SKM-1 treated with dmso at 0.1 percent for 144 hours (cell line): ENCODE data around the gene PSMB5.
A peak's percentile ranks its signal among the peaks of the same experiment; 100 is the strongest.
"Not testable (repeated sequence)": the region's sequence is repeated elsewhere in the genome, so short reads cannot be mapped to it uniquely, and the experiment has no call there.

Source experiments
- DNase-seq: peaks from one replicate; lab custom pipeline; 2025; ENCODE audit not compliant: unreplicated experiment; lab: John Stamatoyannopoulos, UW

The PSMB5 gene

DNA sequence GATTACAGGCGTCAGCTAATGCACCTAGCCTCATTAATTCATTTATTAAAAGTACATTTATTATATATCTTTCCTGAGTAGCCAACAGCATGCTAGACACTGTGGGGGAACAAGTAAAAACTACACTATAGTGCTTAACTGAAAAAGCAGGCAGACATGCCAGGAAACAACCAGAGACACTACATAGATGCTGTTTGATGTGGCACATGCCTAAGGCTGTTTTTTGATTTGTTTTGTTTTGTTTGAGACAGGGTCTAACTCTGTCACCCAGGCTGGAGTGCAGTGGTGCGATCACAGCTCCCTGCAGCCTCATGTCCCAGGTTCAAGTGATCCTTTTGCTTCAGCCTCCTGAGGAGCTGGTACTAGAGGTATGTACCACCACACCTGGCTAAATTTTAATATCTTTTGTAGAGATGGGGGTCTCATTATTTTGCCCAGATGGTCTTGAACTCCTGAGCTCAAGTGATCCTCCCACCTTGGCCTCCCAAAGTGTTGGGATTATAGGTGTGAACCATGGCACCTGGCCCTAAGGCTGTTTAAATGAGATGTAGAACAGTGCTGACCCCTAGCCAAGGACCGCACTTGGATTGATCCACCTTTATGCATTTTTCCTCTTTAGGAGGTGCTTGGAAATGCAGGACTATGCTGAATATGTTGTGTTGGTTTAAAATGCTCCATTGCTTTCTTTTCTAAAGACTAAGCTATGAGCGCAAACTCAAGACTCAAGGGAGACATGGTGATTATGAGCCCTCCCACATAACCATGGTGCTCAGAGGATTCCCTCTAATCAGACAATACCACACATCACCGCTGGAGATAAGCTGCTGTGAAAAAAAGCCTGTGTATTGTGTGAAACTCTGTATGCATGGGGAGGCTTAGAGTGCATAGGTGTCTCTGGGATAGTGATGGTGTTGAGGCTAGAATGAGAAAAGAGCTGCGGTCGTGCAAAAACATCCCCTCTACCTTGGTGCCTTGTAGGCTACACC, 14.3 kb downstream of the PSMB5 start:
- DNase-seq, result no peak

DNA sequence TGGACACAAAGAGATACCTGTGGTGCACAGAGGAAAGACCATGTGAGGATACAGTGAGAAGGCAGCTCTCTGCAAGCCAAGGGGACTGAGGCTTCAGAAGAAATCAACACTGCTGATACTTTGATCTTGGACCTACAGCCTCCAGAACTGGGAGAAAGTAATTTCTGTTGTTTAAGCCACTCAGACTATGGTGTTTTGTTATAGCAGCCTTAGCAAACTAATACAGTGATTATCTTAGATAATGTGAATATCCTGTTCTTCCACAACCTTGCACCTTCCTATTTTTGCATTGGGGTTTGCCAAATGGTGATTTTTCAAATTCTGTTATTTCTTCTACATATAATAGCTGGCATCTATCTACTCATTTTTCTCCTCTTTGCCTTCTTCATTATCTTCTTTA, 16.6 kb downstream of the PSMB5 start:
- no peak for DNase-seq

DNA sequence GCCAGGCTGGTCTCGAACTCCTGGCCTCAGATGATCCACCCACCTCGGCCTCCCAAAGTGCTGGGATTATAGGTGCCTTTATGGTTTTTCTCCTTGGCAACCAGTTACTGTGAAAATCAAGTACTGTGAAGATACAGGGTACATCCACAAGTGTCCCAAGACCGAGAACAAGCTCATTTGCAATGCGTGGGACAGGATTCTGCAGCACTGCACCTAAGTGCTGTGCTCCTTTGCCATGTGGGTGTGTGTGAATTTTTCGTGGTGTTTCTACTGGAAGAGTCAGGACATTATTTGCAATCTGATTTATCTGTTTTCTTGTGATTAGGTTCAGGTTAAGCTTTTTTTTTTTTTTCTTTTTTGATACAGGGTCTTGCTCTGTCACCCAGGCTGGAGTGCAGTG, 17.6 kb downstream of the PSMB5 start:
- DNase-seq, result no peak

- DNase-seq, result no peak
Observed at GRCh38 chr14:23015618-23016017, 19.1 kb downstream of the PSMB5 start.

GRCh38 chr14:23013749-23014054, 21.0 kb downstream of the PSMB5 start:
- not testable (repeated sequence) for DNase-seq

DNA sequence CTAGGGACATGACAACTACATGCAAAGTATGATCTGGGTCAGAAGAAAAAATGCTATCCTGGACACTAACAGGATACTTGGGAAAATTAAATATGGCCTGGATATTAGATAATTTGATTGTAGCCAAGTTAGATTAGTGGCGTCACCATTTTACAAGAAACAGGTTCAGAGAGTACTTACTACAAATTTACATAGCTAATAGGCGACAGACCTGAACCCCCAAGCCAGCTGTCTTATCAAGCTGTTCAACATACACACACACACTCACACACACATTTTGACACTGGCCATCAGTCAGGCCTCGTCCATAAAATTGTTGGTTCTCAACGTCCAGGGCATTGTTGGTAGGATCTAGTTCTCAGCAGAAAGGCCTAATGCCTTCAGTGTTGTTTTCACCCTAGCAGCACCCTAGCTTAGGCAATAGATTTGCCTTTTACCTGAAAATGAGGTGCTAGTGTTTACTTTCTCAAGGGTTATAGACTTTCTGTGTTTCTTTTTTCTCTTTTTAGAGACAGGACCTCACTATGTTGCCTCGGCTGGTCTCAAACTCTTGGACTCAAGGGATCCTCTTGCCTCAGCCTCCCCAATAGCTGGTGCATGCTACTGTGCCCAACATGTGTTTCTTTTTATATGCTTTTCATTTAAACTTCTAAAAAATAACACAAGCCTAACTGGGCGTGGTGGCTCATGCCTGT, 21.5 kb downstream of the PSMB5 start:
- no peak for DNase-seq

DNA sequence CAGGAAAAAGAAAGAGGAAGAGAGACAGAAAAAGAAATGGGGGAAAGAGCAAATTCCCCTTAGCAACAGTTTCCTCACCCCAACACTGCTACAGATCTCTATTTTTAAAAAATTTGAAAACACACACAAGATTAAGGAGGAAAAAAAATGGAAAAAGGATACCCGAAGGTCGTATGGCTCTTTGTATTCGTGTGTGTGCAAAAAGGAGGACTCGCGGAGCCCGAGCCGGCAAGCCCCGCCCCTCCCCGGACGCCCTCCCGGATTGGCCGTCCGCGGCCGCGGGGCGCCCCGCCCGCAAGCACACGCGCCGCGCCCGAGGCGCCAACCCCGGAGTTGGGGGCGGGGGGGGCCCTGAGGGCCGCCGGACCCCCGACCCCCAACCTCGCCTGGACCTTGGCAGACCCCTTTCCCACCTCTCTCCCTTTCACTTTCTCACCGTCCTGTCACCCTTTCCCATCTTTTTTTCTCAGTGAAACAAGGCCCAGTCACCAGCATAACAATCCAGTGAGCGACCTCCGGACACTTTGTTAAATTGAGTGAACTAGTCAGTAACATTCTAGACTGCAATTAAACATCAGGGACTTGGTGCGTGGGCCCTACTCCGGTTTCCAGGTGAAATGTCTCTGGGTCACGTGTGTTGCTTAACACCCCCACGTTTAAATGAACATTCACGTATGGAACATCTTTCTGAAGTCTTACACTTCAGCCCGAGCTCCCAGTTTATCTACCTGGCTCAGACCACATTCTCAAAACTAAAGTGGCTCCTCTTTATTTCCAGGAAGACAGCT, 24.6 kb downstream of the PSMB5 start, which contains the start of gene C14orf93:
Gene C14orf93 (minus strand): TSS at position 205 of the 788 bp plus-strand sequence. CDS start 11,120 bp downstream, outside the sequence.
- DNase-seq, result peak; percentile 15

GRCh38 chr14:23009483-23009938, 25.2 kb downstream of the PSMB5 start:
- no peak for DNase-seq

GRCh38 chr14:23008831-23009230, 25.9 kb downstream of the PSMB5 start:
- no peak for DNase-seq

DNA sequence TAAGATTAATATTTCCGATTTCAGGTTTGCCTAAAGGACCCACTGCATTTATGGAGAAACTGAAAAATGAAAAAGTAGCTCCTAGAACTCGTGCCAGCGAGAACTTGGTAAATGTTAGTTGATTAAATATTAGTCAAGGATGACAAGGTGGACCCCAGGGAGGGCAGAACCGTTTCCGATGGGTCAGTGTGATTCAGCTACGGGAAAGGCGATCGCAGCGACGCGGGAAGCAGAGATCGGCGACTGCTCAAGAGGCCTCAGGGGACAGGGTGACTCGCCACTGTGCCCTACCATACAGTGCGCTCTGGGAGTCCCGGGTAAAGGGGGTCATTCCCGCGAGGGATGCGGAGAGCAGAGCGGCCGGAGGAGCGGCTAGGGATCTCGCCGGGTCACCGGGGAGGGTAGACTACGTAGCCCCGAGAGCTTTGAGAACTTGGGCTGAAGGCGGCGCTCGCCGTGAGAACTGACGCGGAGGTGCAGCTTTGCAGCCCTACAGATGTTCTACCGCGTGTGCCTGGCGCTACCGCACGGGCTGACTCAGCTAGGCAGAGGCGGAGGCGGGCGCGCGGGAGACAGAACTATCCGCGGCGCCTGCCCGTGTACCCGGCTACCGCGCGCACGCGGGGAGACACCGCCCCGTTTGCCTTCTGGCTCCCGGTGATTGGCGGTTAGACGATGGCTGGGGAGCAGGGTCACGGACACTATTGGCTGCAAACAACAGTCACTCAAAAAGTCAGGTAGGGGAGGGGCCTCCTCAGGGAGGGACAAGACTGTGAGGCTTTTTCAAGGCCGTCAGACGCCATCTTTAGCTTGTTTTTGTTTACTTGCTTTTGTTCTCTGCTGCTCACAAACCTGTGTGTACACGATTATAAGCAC, 27.9 kb downstream of the PSMB5 start:
- peak; percentile 90 for DNase-seq

DNA sequence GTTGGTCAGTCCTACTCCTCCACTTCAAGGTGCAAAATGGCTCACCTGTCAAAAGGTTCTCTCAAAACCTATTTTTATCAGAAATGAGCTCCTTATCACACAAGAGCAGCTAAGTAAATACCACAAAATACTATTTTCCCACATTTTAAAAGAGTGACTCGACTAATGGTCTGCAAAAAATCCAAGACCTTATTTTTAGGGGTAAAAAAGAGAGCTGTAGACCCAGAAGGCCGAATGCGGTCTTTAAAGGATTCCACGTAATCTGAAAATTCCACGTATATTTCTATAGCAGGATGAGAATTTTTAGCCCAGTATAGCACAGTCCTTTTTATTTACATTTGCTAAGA, 28.5 kb downstream of the PSMB5 start:
- DNase-seq, result no peak

- no peak for DNase-seq
Observed at GRCh38 chr14:23005451-23006187, 29.1 kb downstream of the PSMB5 start.

DNA sequence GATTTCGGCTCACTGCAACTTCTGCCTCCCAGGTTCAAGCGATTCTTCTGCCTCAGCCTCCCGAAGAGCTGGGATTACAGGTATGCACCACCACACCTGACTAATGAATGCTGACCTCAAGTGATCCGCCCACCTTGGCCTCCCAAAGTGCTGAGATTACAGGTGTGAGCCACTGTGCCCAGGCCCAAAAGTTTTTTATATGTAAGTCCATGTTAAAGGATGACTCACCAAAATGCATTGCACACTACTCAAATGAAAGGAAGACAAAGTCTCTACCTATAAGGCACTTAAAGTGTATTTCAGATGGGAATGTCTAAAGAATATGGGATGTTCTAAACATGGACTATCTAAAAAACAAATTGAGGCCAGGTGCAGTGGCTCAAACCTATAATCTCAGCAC, 30.4 kb downstream of the PSMB5 start:
- DNase-seq, result not testable (repeated sequence)

DNA sequence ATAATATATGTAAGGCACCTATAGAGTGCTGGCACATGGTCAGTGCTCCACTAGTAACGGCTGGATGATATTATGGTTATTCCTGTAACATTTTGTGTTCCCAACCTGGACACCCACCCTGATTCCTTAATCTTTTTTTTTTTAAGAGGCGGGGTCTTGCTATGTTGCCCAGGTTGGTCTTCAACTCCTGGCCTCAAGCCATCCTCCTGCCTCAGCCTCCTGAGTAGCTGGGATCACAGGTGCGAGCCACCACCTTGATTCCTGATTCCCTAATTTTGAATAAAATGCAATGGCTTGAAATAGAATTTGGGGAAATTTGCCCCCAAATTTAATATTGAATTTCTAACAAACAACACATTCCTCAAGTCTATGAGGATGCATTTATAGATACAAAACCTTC, 32.1 kb downstream of the PSMB5 start:
- no peak for DNase-seq

DNA sequence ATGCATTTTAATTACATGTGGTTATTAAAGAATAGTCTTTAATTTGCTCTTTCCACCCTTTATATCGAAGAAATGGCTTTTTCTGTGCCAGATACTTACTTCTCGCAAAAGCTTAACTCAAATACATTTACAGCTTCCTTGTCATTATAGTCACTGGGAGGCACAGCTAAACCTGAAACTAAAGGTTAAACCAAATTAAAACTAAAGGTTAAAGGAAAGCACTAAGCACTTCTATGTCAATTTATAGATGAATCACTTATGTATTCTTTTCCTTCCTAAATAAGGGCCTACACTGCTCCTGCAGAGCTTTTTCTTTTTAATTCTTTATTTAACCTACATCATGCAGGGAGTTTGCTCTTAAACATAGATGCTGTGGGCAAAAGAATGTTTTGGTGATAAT, 33.8 kb downstream of the PSMB5 start:
- no peak for DNase-seq

- DNase-seq, result no peak
Observed at GRCh38 chr14:22998329-22999012, 36.2 kb downstream of the PSMB5 start.

GRCh38 chr14:22997676-22998323, 36.9 kb downstream of the PSMB5 start:
- no peak for DNase-seq

GRCh38 chr14:22996768-22997654, 37.7 kb downstream of the PSMB5 start:
- DNase-seq, result no peak
